IMR-90 (cell line): Measurements from ENCODE around the gene ELOVL5. TPM values are rescaled to one million over a fixed set of nuclear protein-coding genes. Genes with fewer than 3 reads are reported as not detected.

ENCODE experiments used
- ATAC-seq: fragments of 200-7000 bp; cut with Tn5 transposase; 2 replicates; pipeline ENCODE4 v1.9.1; 2020; ENCODE audit warnings: low read depth, mild to moderate bottlenecking, moderate library complexity
- BruUV-seq: library from RNA; stranded (reverse); fragments of 400-500 nt; replicated peaks from 2 replicates; lab custom pipeline; 2021; lab: Mats Ljungman, UMichigan
- CTCF ChIA-PET: fragments of 300-600 bp; formaldehyde crosslinking; extraction: SDS; loops from one replicate; lab custom pipeline; 2021; ENCODE audit warnings: antibody characterized with exemption; lab: Yijun Ruan, JAX
- POLR2A ChIA-PET: fragments of 300-600 bp; sonication (Branson Sonifier 250); formaldehyde crosslinking; loops from one replicate; lab custom pipeline; 2022; ENCODE audit warnings: antibody characterized with exemption; ENCODE audit not compliant: unreplicated experiment; lab: Charles Lee
- DNase-seq: peaks from one replicate; pipeline ENCODE4 v3.0.0; 2013
- H2AFZ ChIP-seq: replicated peaks from 2 replicates; pipeline ENCODE3; 2013; ENCODE audit warnings: low read length, mild to moderate bottlenecking; ENCODE audit not compliant: poor library complexity
- H2AK5ac ChIP-seq: 2 replicates; pipeline ENCODE4 v1.6.1; 2013; ENCODE audit warnings: low read depth, low read length, inconsistent platforms
- H2AK9ac ChIP-seq: replicated peaks from 2 replicates; pipeline ENCODE3; 2013; ENCODE audit warnings: mild to moderate bottlenecking, low read depth, low read length, moderate library complexity; ENCODE audit not compliant: poor library complexity
- H2BK120ac ChIP-seq: 2 replicates; pipeline ENCODE4 v1.6.1; 2013; ENCODE audit warnings: low read depth, low read length, inconsistent platforms
- H2BK15ac ChIP-seq: 3 replicates; pipeline ENCODE4 v1.6.1; 2013; ENCODE audit warnings: low read depth, low read length, inconsistent platforms
- H2BK20ac ChIP-seq: 2 replicates; pipeline ENCODE4 v1.6.1; 2013; ENCODE audit warnings: low read depth, mild to moderate bottlenecking, inconsistent platforms, low read length, moderate library complexity
- H2BK5ac ChIP-seq: 2 replicates; pipeline ENCODE4 v1.6.1; 2013; ENCODE audit warnings: mild to moderate bottlenecking, low read depth, low read length, inconsistent platforms; ENCODE audit not compliant: poor library complexity, severe bottlenecking
- H3K14ac ChIP-seq: replicated peaks from 2 replicates; pipeline ENCODE4 v1.6.1; 2013; ENCODE audit warnings: low read depth, low read length, inconsistent platforms
- H3K18ac ChIP-seq: 2 replicates; pipeline ENCODE4 v1.6.1; 2013; ENCODE audit warnings: low read depth, low read length, control low read depth
- H3K23ac ChIP-seq: 2 replicates; pipeline ENCODE4 v1.6.1; 2013; ENCODE audit warnings: low read depth, low read length, inconsistent platforms
- H3K27ac ChIP-seq: 2 replicates; pipeline ENCODE4 v1.5.1; 2013; ENCODE audit warnings: mild to moderate bottlenecking, control low read depth, low read length; ENCODE audit not compliant: insufficient read depth
- H3K27me3 ChIP-seq: 2 replicates; pipeline ENCODE4 v1.6.1; 2013; ENCODE audit warnings: low read length; ENCODE audit not compliant: control insufficient read depth, insufficient read depth
- H3K36me3 ChIP-seq: 2 replicates; pipeline ENCODE4 v1.6.1; 2013; ENCODE audit warnings: low read length, mixed read lengths; ENCODE audit not compliant: control insufficient read depth, insufficient read depth
- H3K4ac ChIP-seq: 2 replicates; pipeline ENCODE4 v1.6.1; 2013; ENCODE audit warnings: low read depth, low read length, inconsistent platforms
- H3K4me1 ChIP-seq: 2 replicates; pipeline ENCODE4 v1.6.1; 2013; ENCODE audit warnings: low read length, mixed read lengths; ENCODE audit not compliant: control insufficient read depth, insufficient read depth
- H3K4me2 ChIP-seq: 2 replicates; pipeline ENCODE4 v1.6.1; 2013; ENCODE audit warnings: low read depth, mild to moderate bottlenecking, control low read depth, low read length, moderate library complexity
- H3K4me3 ChIP-seq: 2 replicates; pipeline ENCODE4 v1.5.1; 2013; ENCODE audit warnings: low read depth, mild to moderate bottlenecking, control low read depth, low read length, moderate library complexity; ENCODE audit not compliant: insufficient read depth
- H3K56ac ChIP-seq: 2 replicates; pipeline ENCODE4 v1.6.1; 2013; ENCODE audit warnings: low read length, inconsistent platforms; ENCODE audit not compliant: insufficient read depth; ENCODE audit errors: extremely low read depth
- H3K79me1 ChIP-seq, 2 experiments: 2 replicates each; pipeline ENCODE4 v1.6.1; 2013; ENCODE audit warnings: low read length in 2 of 2, inconsistent platforms in 1 of 2, low read depth in 1 of 2
- H3K9ac ChIP-seq: 2 replicates; pipeline ENCODE4 v1.6.1; 2013; ENCODE audit warnings: low read depth, low read length, control low read depth
- H3K9me1 ChIP-seq: 2 replicates; pipeline ENCODE4 v1.6.1; 2013; ENCODE audit warnings: low read length, inconsistent platforms; ENCODE audit not compliant: insufficient read depth
- H3K9me3 ChIP-seq: 2 replicates; pipeline ENCODE4 v1.6.1; 2013; ENCODE audit warnings: low read length; ENCODE audit not compliant: control insufficient read depth, insufficient read depth
- H4K20me1 ChIP-seq: 2 replicates; pipeline ENCODE4 v1.6.1; 2013; ENCODE audit warnings: low read length, inconsistent platforms; ENCODE audit not compliant: insufficient read depth
- H4K5ac ChIP-seq: 2 replicates; pipeline ENCODE4 v1.6.1; 2013; ENCODE audit warnings: mild to moderate bottlenecking, low read depth, low read length, control low read depth
- H4K8ac ChIP-seq, 2 experiments: 2 replicates each; pipeline ENCODE4 v1.6.1; 2013; ENCODE audit warnings: low read depth in 2 of 2, low read length in 2 of 2, control low read depth in 1 of 2, inconsistent platforms in 1 of 2
- H4K91ac ChIP-seq: 2 replicates; pipeline ENCODE4 v1.6.1; 2013; ENCODE audit warnings: low read depth, low read length, inconsistent platforms; ENCODE audit not compliant: insufficient read depth
- BHLHE40 ChIP-seq: fragments of 150-350 bp; IDR thresholded peaks from 2 replicates; pipeline ENCODE4 v1.6.1; 2016; ENCODE audit warnings: mild to moderate bottlenecking, low read depth, low read length
- MAZ ChIP-seq: IDR thresholded peaks from 2 replicates; pipeline ENCODE4 v1.6.1; 2012; ENCODE audit warnings: low read depth, mild to moderate bottlenecking, low read length, improper control_type of control experiment, moderate library complexity, borderline replicate concordance
- MXI1 ChIP-seq: IDR thresholded peaks from 2 replicates; pipeline ENCODE4 v1.6.1; 2012; ENCODE audit warnings: low read depth, mild to moderate bottlenecking, low read length, moderate library complexity, borderline replicate concordance
- USF2 ChIP-seq: fragments of 150-350 bp; IDR thresholded peaks from 2 replicates; pipeline ENCODE4 v1.6.1; 2017; ENCODE audit warnings: mild to moderate bottlenecking, antibody characterized with exemption, low read length, low read depth
- WGBS, 2 experiments: methylation state at CpG; one replicate each; pipeline versions ENCODE4 v1.1.5 to v1.1.7; 2013; ENCODE audit warnings: missing lambda C conversion rate in 2 of 2; ENCODE audit not compliant: insufficient read length in 1 of 2; ENCODE audit errors: extremely low coverage in 2 of 2; 5-methylcytosine and 5-hydroxymethylcytosine counted together
- dilution Hi-C: fragments of 300-500 bp; cut with HindIII; formaldehyde crosslinking; loops from one replicate; pipeline ENCODE4 v1.14.3; 2018; ENCODE audit warnings: low sequenced_read_pairs; ENCODE audit not compliant: unreplicated experiment
- in situ Hi-C: fragments of 300-500 bp; cut with MboI; formaldehyde crosslinking; loops from 3 replicates; pipeline ENCODE4 v1.14.3; 2019; ENCODE audit warnings: low sequenced_read_pairs, inconsistent platforms, mixed read lengths
- intact Hi-C: fragments of 100-400 bp; cut with micrococcal nuclease; formaldehyde crosslinking; loops from 2 replicates; pipeline ENCODE4 v1.10.0; 2022
- polyA plus RNA-seq, 3 experiments: library from polyadenylated mRNA; depleted of rRNA; stranded (reverse); fragments of >200 nt; gene quantifications; 2 replicates each; pipeline ENCODE4 v1.2.3, GENCODE V29; 2012; ENCODE audit warnings: low replicate concordance in 1 of 3
- total RNA-seq: library from RNA; depleted of rRNA; stranded (reverse); fragments of >200 nt; gene quantifications from 2 replicates; pipeline ENCODE4 v1.2.3, GENCODE V29; 2012

Gene ELOVL5
- total and polyA plus RNA-seq, 2 of the 4 experiments (the other 2 are of a cell fraction), result 32.1 to 42.3 TPM

DNA sequence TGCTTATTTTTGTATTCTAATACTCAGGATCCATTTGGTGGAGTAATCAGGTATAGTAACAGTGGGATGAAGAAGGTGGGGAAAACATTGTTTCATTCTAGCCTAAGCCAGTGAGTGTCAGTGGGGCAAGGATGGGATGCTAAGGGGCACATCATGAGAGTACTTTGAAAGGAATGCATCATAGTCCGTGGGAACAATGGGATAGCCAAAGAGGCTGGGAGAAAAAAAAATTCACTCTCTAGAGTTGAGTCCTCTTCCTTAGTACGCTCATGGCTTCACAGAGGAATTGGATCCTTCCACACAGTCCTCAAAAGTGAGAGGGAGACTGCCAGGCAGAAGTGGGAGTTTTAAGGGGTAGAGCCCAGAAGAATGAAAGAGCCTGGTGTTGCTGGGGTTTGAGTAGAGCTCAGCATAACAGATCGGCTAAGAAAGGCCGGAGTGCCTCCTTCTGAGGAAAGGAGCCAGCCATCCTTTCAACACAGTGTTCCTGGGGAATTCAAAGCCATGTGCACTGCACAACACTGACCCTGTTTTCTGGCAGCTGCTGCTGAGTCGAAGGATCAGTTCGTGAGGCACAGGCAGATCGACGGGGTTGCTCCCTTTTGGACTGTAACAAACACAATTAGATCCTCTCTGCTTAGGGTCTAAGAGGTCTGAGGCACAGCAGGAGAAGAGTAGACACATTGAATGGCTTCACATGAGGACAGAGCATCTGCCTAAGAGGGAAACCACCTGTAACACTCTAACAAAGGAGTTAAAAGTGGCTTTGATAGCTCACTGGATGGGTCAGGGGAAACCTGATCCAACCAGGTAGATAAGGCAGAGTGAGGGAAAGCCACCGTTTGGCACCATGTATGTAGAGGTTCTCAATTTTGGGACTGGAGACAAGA is 61.2 kb downstream of the ELOVL5 start:
- no TSS peak for BruUV-seq
- Histone ChIP-seq H3K56ac (no peak overlapping the region), H3K27ac (no peak overlapping the region), H3K9ac (no peak overlapping the region), H3K18ac (no peak overlapping the region), H4K8ac (0 out of 4 replicates have a peak overlapping the region, but pooled peaks of 1 of the 2 experiments have one; percentile 21), H2AK9ac (no peak overlapping the region), H3K4me1 (no peaks in the 10 kb centered on the region), H2BK15ac (no peak overlapping the region), H4K20me1 (0 out of 2 replicates have a peak, but pooled peaks cover 4% of the 10 kb centered on the region), H4K5ac (no peak overlapping the region), H2AFZ (peak overlapping the region; percentile 16), H3K23ac (0 out of 2 replicates have a peak overlapping the region, but pooled peaks have one; percentile 5), H3K27me3 (no peaks in the 10 kb centered on the region), H3K36me3 (peaks cover 12% of the 10 kb centered on the region; the same call in 1 of the 2 replicates), H2BK20ac (no peak overlapping the region), H2AK5ac (no peak overlapping the region), H4K91ac (no peak overlapping the region), H3K4ac (no peak overlapping the region), H3K9me3 (no peaks in the 10 kb centered on the region), H3K4me3 (no peak overlapping the region), H3K14ac (no peak overlapping the region), H3K79me1 (peaks cover 8 to 30% of the 10 kb centered on the region in 2 experiments), H2BK5ac (no peak overlapping the region), H3K9me1 (peaks cover 12% of the 10 kb centered on the region; the same call in 1 of the 2 replicates), H2BK120ac (no peak overlapping the region), H3K4me2 (no peak overlapping the region)
- ATAC-seq (no peak), DNase-seq (no peak)
- POLR2A ChIA-PET, result no interaction called here
- intact Hi-C loops (loop anchor here (10.0 kb wide), 1 partner anchor 147 kb away; no protein-coding TSS in a partner anchor), dilution Hi-C loops (no loop called here), in situ Hi-C loops (no loop called here)
- WGBS, 2 experiments, result 81% methylated on average over 3 of the region's 9 CpGs; no CpG with 5 or more reads in 1 of the 2 experiments
- CTCF ChIA-PET, result no interaction called here
- no peak for TF ChIP-seq USF2
- TF ChIP-seq BHLHE40, result no peak
- TF ChIP-seq MXI1, result no peak
- TF ChIP-seq MAZ, result no peak
